22Rv1 (cell line): ENCODE data around the gene FUS.

Source experiments
- H3K27ac ChIP-seq: fragments of 450-650 bp; 2 replicates; pipeline ENCODE4 v1.5.1; 2017
- ZFX ChIP-seq: fragments of 450-650 bp; IDR thresholded peaks from 2 replicates; pipeline ENCODE4 v1.6.1; 2017; ENCODE audit warnings: antibody characterized with exemption, borderline replicate concordance
- TF ChIP-seq, protein P1 (sequence below): fragments of 450-650 bp; IDR thresholded peaks from 2 replicates; pipeline ENCODE4 v1.5.1; 2017; ENCODE audit warnings: mild to moderate bottlenecking

Gene FUS

DNA sequence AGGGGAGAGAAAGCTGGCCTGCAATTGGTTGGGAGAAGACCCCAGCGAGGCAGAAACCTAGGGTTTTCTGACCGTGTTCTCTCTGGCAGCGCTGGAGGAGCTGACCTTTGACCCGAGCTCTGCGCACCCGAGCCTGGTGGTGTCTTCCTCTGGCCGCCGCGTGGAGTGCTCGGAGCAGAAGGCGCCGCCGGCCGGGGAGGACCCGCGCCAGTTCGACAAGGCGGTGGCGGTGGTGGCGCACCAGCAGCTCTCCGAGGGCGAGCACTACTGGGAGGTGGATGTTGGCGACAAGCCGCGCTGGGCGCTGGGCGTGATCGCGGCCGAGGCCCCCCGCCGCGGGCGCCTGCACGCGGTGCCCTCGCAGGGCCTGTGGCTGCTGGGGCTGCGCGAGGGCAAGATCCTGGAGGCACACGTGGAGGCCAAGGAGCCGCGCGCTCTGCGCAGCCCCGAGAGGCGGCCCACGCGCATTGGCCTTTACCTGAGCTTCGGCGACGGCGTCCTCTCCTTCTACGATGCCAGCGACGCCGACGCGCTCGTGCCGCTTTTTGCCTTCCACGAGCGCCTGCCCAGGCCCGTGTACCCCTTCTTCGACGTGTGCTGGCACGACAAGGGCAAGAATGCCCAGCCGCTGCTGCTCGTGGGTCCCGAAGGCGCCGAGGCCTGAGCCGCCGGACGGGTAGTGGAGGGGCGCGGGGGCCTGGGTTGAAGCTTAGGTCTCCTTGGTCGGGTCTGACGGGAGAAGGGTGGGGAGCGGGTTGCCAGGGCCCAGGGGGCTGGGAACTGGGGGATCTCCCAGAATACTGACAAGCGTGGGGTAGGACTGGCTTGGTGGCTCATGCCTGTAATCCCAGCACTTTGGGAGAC is 44.4 kb downstream of the FUS start:
- TF ChIP-seq, protein P1, sequence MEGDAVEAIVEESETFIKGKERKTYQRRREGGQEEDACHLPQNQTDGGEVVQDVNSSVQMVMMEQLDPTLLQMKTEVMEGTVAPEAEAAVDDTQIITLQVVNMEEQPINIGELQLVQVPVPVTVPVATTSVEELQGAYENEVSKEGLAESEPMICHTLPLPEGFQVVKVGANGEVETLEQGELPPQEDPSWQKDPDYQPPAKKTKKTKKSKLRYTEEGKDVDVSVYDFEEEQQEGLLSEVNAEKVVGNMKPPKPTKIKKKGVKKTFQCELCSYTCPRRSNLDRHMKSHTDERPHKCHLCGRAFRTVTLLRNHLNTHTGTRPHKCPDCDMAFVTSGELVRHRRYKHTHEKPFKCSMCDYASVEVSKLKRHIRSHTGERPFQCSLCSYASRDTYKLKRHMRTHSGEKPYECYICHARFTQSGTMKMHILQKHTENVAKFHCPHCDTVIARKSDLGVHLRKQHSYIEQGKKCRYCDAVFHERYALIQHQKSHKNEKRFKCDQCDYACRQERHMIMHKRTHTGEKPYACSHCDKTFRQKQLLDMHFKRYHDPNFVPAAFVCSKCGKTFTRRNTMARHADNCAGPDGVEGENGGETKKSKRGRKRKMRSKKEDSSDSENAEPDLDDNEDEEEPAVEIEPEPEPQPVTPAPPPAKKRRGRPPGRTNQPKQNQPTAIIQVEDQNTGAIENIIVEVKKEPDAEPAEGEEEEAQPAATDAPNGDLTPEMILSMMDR, result no peak
- TF ChIP-seq ZFX, result no peak
- H3K27ac ChIP-seq, result no peak overlapping the region

DNA sequence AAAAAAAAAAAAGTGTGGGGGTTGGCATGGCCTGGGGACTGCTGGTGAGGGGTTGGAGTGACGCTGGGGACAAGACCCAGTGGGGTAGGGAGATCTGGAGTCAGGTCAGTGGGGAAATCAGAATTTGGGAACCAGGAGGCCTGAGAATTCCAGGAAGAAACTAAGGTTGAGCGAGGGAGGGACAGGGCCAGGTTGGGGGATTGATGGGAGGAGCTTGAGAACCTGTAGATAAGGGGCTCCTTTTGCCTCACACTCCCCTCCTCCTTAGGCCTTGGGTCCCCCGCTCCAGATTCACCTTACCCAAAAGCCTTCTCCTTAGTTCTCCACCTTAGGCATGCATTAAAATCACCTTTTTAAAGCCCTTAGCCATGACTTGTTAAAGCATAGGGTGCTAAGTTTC is 45.3 kb downstream of the FUS start:
- TF ChIP-seq, protein P1, result no peak
- no peak for TF ChIP-seq ZFX
- H3K27ac ChIP-seq, result no peak overlapping the region

DNA sequence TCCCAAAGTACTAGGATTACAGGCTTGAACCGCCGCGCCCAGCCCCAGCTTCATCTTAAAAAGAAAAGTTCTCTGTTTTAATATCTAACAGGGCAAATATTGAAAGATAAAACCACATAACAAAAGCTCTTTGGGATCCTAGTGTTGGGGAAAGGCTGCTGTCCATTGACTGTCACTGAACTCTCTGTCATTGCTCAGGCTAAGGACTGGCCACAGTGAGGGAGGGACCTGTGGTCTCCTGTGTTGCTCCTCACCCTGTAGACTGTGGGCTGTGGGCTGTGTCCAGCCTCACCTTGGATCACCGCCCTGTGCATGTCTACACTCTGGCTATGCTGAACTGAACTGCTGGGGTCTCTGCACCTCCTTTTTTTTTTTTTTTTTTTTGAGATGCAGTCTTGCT is 48.3 kb downstream of the FUS start:
- TF ChIP-seq, protein P1, result no peak
- TF ChIP-seq ZFX, result no peak
- no peak overlapping the region for H3K27ac ChIP-seq

DNA sequence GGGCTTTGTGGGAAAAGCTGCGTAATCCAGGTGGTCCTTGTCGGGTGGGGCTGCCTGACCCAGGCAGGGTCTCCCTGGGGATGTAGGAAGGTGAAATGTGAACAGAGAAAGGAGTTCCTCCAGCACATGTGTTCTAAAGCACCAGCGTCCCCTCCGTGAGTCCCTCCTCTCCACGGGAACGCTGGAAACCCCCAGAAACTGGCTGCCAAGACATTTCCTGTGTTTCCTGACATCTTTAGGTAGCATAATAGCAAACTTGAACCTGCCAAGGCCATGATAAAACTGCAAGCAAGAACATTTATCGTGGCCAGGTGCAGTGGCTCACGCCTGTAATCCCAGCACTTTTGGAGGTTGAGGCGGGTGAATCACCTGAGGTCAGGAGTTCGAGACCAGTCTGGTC is 49.6 kb downstream of the FUS start:
- TF ChIP-seq, protein P1, result no peak
- TF ChIP-seq ZFX, result no peak
- no peak overlapping the region for H3K27ac ChIP-seq

DNA sequence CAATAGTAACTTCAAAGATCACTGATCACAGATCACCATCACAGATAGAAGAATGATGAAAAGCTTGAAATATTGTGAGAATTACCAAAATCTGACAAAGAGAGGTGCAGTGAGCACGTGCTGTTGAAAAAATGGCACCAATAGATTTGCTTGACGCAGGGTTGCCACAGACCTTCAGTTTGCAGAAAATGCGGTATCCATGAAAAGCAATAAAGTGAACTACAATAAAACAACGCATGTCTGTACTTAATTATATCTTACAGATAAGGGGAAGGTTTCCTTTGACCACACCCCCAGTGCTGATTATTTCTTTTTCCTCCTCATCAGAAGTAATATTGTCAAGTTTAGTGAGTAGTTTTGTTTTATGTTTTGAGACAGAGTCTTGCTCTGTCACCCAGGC is 58.1 kb downstream of the FUS start:
- no peak overlapping the region for H3K27ac ChIP-seq
- TF ChIP-seq, protein P1, result no peak
- no peak for TF ChIP-seq ZFX
